CD14-positive monocyte (primary cell): ENCODE results near the gene CMTR1. TPM values are rescaled to one million over a fixed set of nuclear protein-coding genes. Genes with fewer than 3 reads are reported as not detected.

ENCODE experiments used
- DNase-seq, 3 donors: peaks; one replicate each; pipeline ENCODE4 v3.0.0-alpha.2; 2011 to 2022
- H2AFZ ChIP-seq: 2 replicates; pipeline ENCODE4 v1.6.0; 2012; ENCODE audit warnings: mild to moderate bottlenecking, low read depth, low read length, inconsistent platforms; ENCODE audit not compliant: insufficient read depth, poor library complexity, severe bottlenecking
- H3K27ac ChIP-seq, 2 donors: 1 replicate in 1 of 2; 2 replicates in 1 of 2; pipeline ENCODE4 v1.5.1; 2012 to 2013; ENCODE audit warnings: low read length in 2 of 2, control low read depth in 1 of 2, inconsistent platforms in 1 of 2, low read depth in 1 of 2, mild to moderate bottlenecking in 1 of 2
- H3K27me3 ChIP-seq, 2 donors: one replicate each; pipeline versions ENCODE4 v1.6.0 to v1.6.1; 2011 to 2013; ENCODE audit warnings: low read length in 2 of 2; ENCODE audit not compliant: control insufficient read depth in 2 of 2, insufficient read depth in 2 of 2
- H3K36me3 ChIP-seq, 2 donors: replicated peaks in 1 of 2; 1 replicate in 1 of 2; 2 replicates in 1 of 2; pipeline versions ENCODE4 v1.5.1 to v1.6.1; 2012 to 2013; ENCODE audit warnings: low read length in 2 of 2, control low read depth in 1 of 2, inconsistent platforms in 1 of 2, mild to moderate bottlenecking in 1 of 2; ENCODE audit not compliant: insufficient read depth in 2 of 2, control insufficient read depth in 1 of 2
- H3K4me1 ChIP-seq, 2 donors: 1 replicate in 1 of 2; 2 replicates in 1 of 2; pipeline versions ENCODE4 v1.5.1 to v1.6.1; 2012 to 2013; ENCODE audit warnings: low read length in 2 of 2, control low read depth in 1 of 2, inconsistent platforms in 1 of 2, mild to moderate bottlenecking in 1 of 2, moderate library complexity in 1 of 2; ENCODE audit not compliant: insufficient read depth in 2 of 2, control insufficient read depth in 1 of 2
- H3K4me2 ChIP-seq: replicated peaks from 2 replicates; pipeline ENCODE3; 2012; ENCODE audit warnings: low read length, moderate library complexity, mild to moderate bottlenecking; ENCODE audit not compliant: poor library complexity, severe bottlenecking; ENCODE audit errors: extremely low read depth
- H3K4me3 ChIP-seq, 3 experiments: fragments of 200-600 bp in 1 of 3; sonication (generic) in 1 of 3; replicated peaks in 1 of 3; 1 replicate in 2 of 3; 2 replicates in 1 of 3; pipeline ENCODE4 v1.5.1; 2011 to 2013; ENCODE audit warnings: low read length in 3 of 3, mild to moderate bottlenecking in 3 of 3, control low read depth in 2 of 3, low read depth in 2 of 3, inconsistent platforms in 1 of 3, moderate library complexity in 1 of 3
- H3K79me2 ChIP-seq: 2 replicates; pipeline ENCODE4 v1.6.0; 2012; ENCODE audit warnings: mild to moderate bottlenecking, control low read depth, inconsistent platforms, low read length, moderate library complexity; ENCODE audit not compliant: insufficient read depth
- H3K9ac ChIP-seq: 2 replicates; pipeline ENCODE4 v1.6.0; 2017; ENCODE audit warnings: low read length, mild to moderate bottlenecking; ENCODE audit not compliant: insufficient read depth, poor library complexity, severe bottlenecking
- H3K9me3 ChIP-seq, 2 donors: replicated peaks in 1 of 2; 1 replicate in 1 of 2; 2 replicates in 1 of 2; pipeline versions ENCODE4 v1.5.1 to v1.6.1; 2012 to 2013; ENCODE audit warnings: low read length in 2 of 2, control low read depth in 1 of 2; ENCODE audit not compliant: control insufficient read depth in 1 of 2, insufficient read depth in 1 of 2
- H4K20me1 ChIP-seq: 2 replicates; pipeline ENCODE4 v1.6.0; 2012; ENCODE audit warnings: mild to moderate bottlenecking, low read length, control low read depth, moderate library complexity; ENCODE audit not compliant: insufficient read depth
- H3K27ac Mint-ChIP-seq, 7 donors: one replicate each; pipeline ENCODE4 v1.8.0; 2020; ENCODE audit warnings: mild to moderate bottlenecking in 7 of 7, mixed read lengths in 7 of 7, moderate library complexity in 6 of 7, inconsistent platforms in 2 of 7
- H3K27me3 Mint-ChIP-seq, 3 donors: one replicate each; pipeline ENCODE4 v1.8.0; 2021 to 2022; ENCODE audit warnings: low read depth in 3 of 3, mild to moderate bottlenecking in 3 of 3, mixed read lengths in 3 of 3, moderate library complexity in 3 of 3, inconsistent platforms in 1 of 3
- H3K36me3 Mint-ChIP-seq, 2 donors: one replicate each; pipeline ENCODE4 v1.8.0; 2020; ENCODE audit warnings: mixed read lengths in 2 of 2, inconsistent platforms in 1 of 2, mild to moderate bottlenecking in 1 of 2
- H3K4me1 Mint-ChIP-seq: one replicate; pipeline ENCODE4 v1.8.0; 2020; ENCODE audit warnings: mild to moderate bottlenecking, mixed read lengths
- H3K4me3 Mint-ChIP-seq, 2 donors: one replicate each; pipeline ENCODE4 v1.8.0; 2020; ENCODE audit warnings: mild to moderate bottlenecking in 2 of 2, mixed read lengths in 2 of 2, moderate library complexity in 1 of 2
- H3K9me3 Mint-ChIP-seq, 7 donors: one replicate each; pipeline ENCODE4 v1.8.0; 2020 to 2022; ENCODE audit warnings: mixed read lengths in 7 of 7, mild to moderate bottlenecking in 6 of 7, moderate library complexity in 6 of 7, inconsistent platforms in 2 of 7
- CTCF ChIP-seq: fragments of 200-600 bp; IDR thresholded peaks from one replicate; pipeline ENCODE4 v1.8.0; 2022; ENCODE audit warnings: antibody characterized with exemption, mild to moderate bottlenecking
- WGBS: methylation state at CpG from one replicate; pipeline ENCODE4 v1.1.5; 2013; ENCODE audit warnings: missing lambda C conversion rate; ENCODE audit not compliant: insufficient coverage; 5-methylcytosine and 5-hydroxymethylcytosine counted together
- intact Hi-C, 2 donors: fragments of 100-400 bp; cut with micrococcal nuclease; formaldehyde crosslinking; loops; one replicate each; pipeline versions ENCODE4 v1.15.0 to v1.15.1; 2023
- polyA plus RNA-seq, 3 donors: library from polyadenylated mRNA; depleted of rRNA in 1 of 3; unstranded in 2 of 3; stranded (reverse) in 1 of 3; fragments of 300-500 nt in 2 of 3; fragments of >200 nt in 1 of 3; fragmentation: Illumina TruSeq in 2 of 3; gene quantifications; 1 replicate in 2 of 3; 2 replicates in 1 of 3; pipeline ENCODE4 v1.2.3, GENCODE V29; 2012 to 2021

CMTR1 gene
- polyA plus RNA-seq, 3 donors: 12.0 to 32.3 (median 15.3) TPM

GRCh38 chr6:37503309-37503965 lies 70.4 kb downstream of the CMTR1 start:
- no peak overlapping the region for H3K9ac ChIP-seq
- H2AFZ ChIP-seq: no peak overlapping the region
- intact Hi-C loops: loop anchor here in 1 of 2 donors (5.0 kb wide), 1 partner anchor 71 kb away; the partner anchor contains the start of gene CMTR1
- no peaks in the 10 kb centered on the region for H3K36me3 Mint-ChIP-seq
- H4K20me1 ChIP-seq: no peaks in the 10 kb centered on the region
- H3K4me3 Mint-ChIP-seq: no peak overlapping the region
- no peaks in the 10 kb centered on the region for H3K9me3 ChIP-seq
- no peaks in the 10 kb centered on the region for H3K9me3 Mint-ChIP-seq
- peaks cover 37% of the 10 kb centered on the region for H3K4me1 Mint-ChIP-seq
- H3K27me3 Mint-ChIP-seq: peaks cover 5 to 16% (median 6%) of the 10 kb centered on the region in 3 donors
- peaks cover 10 to 36% of the 10 kb centered on the region in 2 donors for H3K4me1 ChIP-seq
- no peak overlapping the region for H3K4me3 ChIP-seq
- TF ChIP-seq CTCF: no peak
- H3K27ac ChIP-seq: no peak overlapping the region
- H3K79me2 ChIP-seq: no peaks in the 10 kb centered on the region
- H3K27me3 ChIP-seq: no peaks in the 10 kb centered on the region
- peak overlapping the region in 6 of 7 donors; percentile 10 to 81 (median 56) for H3K27ac Mint-ChIP-seq
- H3K36me3 ChIP-seq: no peaks in the 10 kb centered on the region
- WGBS: 23% methylated on average over 3 of the region's 7 CpGs
- DNase-seq: peak in 2 of 3 donors; percentile 19 to 31
- no peak overlapping the region for H3K4me2 ChIP-seq

GRCh38 chr6:37504024-37504423 lies 71.0 kb downstream of the CMTR1 start:
- TF ChIP-seq CTCF: no peak
- H3K4me2 ChIP-seq: no peak overlapping the region
- peaks cover 34% of the 10 kb centered on the region for H3K4me1 Mint-ChIP-seq
- H3K36me3 ChIP-seq: no peaks in the 10 kb centered on the region
- H4K20me1 ChIP-seq: no peaks in the 10 kb centered on the region
- H3K4me1 ChIP-seq: peaks cover 7 to 33% of the 10 kb centered on the region in 2 donors
- H3K9me3 ChIP-seq: no peaks in the 10 kb centered on the region
- no peaks in the 10 kb centered on the region for H3K36me3 Mint-ChIP-seq
- H3K27me3 Mint-ChIP-seq: peaks cover 5 to 16% (median 8%) of the 10 kb centered on the region in 3 donors
- 0% methylated on average over 1 of the region's 2 CpGs for WGBS
- no peak overlapping the region for H2AFZ ChIP-seq
- H3K27ac Mint-ChIP-seq: peak overlapping the region in 2 of 7 donors; percentile 10 to 63
- H3K9ac ChIP-seq: no peak overlapping the region
- H3K9me3 Mint-ChIP-seq: peaks cover 0 to 1% (median 0%) of the 10 kb centered on the region in 7 donors
- no peaks in the 10 kb centered on the region for H3K27me3 ChIP-seq
- no peak overlapping the region for H3K27ac ChIP-seq
- DNase-seq: no peak
- intact Hi-C loops: loop anchor here in 1 of 2 donors (5.0 kb wide), 1 partner anchor 72 kb away; the partner anchor contains the start of gene CMTR1
- H3K4me3 ChIP-seq: no peak overlapping the region
- no peak overlapping the region for H3K4me3 Mint-ChIP-seq
- H3K79me2 ChIP-seq: no peaks in the 10 kb centered on the region
